T-helper 17 cell (primary cell): Measurements from ENCODE around the gene PTAR1. TPM values are rescaled to one million over a fixed set of nuclear protein-coding genes. Genes with fewer than 3 reads are reported as not detected.

Experiments
- total RNA-seq, 4 donors: library from RNA in 2 of 4; stranded (reverse) in 2 of 4; gene quantifications; one replicate each; pipeline ENCODE4 v1.2.3 and lab custom pipeline; 2022 to 2026

Gene PTAR1
- total RNA-seq, 2 donors from 2014 or later = 56.7 to 70.6 TPM

Other genes starting within 250 kb of the PTAR1 start
- 1 to 10 TPM in 1 of 2 donors, under 1 TPM in 1; 0.31 to 2.3 TPM for gene APBA1, start 87.6 kb downstream of the PTAR1 start, total RNA-seq
- not detected for gene CFAP95, start 60.8 kb upstream of the PTAR1 start, total RNA-seq